HepG2 (cell line): ENCODE data around the gene TADA2A. TPM values are rescaled to one million over a fixed set of nuclear protein-coding genes. Genes with fewer than 3 reads are reported as not detected.

ENCODE experiments used
- ARHGAP35 ChIP-seq: sonication (generic); formaldehyde crosslinking; IDR thresholded peaks from 2 replicates; pipeline ENCODE4 v1.9.0; 2022; ENCODE audit warnings: mild to moderate bottlenecking, inconsistent platforms, moderate library complexity, missing genetic modification reagents, borderline replicate concordance
- HMGXB3 ChIP-seq: sonication (generic); formaldehyde crosslinking; IDR thresholded peaks from 2 replicates; pipeline ENCODE4 v1.4.0; 2020; ENCODE audit warnings: missing genetic modification reagents, borderline replicate concordance
- HNF1B ChIP-seq: sonication (generic); formaldehyde crosslinking; IDR thresholded peaks from 2 replicates; pipeline ENCODE4 v1.5.1; 2020; ENCODE audit warnings: mild to moderate bottlenecking, moderate library complexity, missing genetic modification reagents
- KLF6 ChIP-seq: IDR thresholded peaks from 2 replicates; pipeline ENCODE4 v1.8.0; 2016; ENCODE audit warnings: missing biosample characterization, missing genetic modification reagents
- NFE2 ChIP-seq: sonication (generic); formaldehyde crosslinking; IDR thresholded peaks from 2 replicates; pipeline ENCODE4 v1.4.0; 2020; ENCODE audit warnings: missing genetic modification reagents
- SRY ChIP-seq: sonication (generic); formaldehyde crosslinking; IDR thresholded peaks from 2 replicates; pipeline ENCODE4 v1.8.0; 2022; ENCODE audit warnings: mild to moderate bottlenecking, missing genetic modification reagents
- TBL1XR1 ChIP-seq: fragments of 150-350 bp; IDR thresholded peaks from 2 replicates; pipeline ENCODE4 v1.6.1; 2014; ENCODE audit warnings: borderline replicate concordance, low read length; ENCODE audit not compliant: partially characterized antibody
- TFAP4 ChIP-seq: sonication (generic); IDR thresholded peaks from 2 replicates; pipeline ENCODE4 v1.6.1; 2016; ENCODE audit warnings: low read depth, borderline replicate concordance
- YEATS2 ChIP-seq: sonication (generic); formaldehyde crosslinking; IDR thresholded peaks from 2 replicates; pipeline ENCODE4 v1.4.0; 2020; ENCODE audit warnings: missing genetic modification reagents, borderline replicate concordance
- ZKSCAN1 ChIP-seq: fragments of 150-350 bp; IDR thresholded peaks from 2 replicates; pipeline ENCODE4 v1.6.1; 2014; ENCODE audit warnings: low read length
- ZMYM4 ChIP-seq: sonication (generic); formaldehyde crosslinking; IDR thresholded peaks from 2 replicates; pipeline ENCODE4 v1.8.1; 2023; ENCODE audit warnings: mild to moderate bottlenecking, missing genetic modification reagents
- polyA plus RNA-seq, 8 experiments: library from polyadenylated mRNA; depleted of rRNA in 3 of 8; stranded (reverse) in 7 of 8; unstranded in 1 of 8; fragments of >200 nt; fragmentation: Illumina TruSeq in 4 of 8; extraction: Trizol in 4 of 8; gene quantifications; 2 replicates each; pipeline versions ENCODE4 v1.2.1 to v1.2.3, GENCODE V29; 2011 to 2016; ENCODE audit warnings: low read depth in 4 of 8, missing spikeins in 1 of 8, mixed read lengths in 1 of 8; ENCODE audit not compliant: insufficient read depth in 1 of 8
- total RNA-seq, 5 experiments: library from RNA; depleted of rRNA; stranded (reverse); fragments of >200 nt; fragmentation: Illumina TruSeq; extraction: Trizol; gene quantifications; 2 replicates each; pipeline ENCODE4 v1.2.3, GENCODE V29; 2016; ENCODE audit warnings: low read depth in 1 of 5
- TF ChIP-seq, protein P1 (sequence below): sonication (generic); formaldehyde crosslinking; IDR thresholded peaks from 2 replicates; pipeline ENCODE4 v1.4.0; 2020; ENCODE audit warnings: missing genetic modification reagents, borderline replicate concordance
- TF ChIP-seq, protein P2 (sequence below): fragments of 450-650 bp; IDR thresholded peaks from 2 replicates; pipeline ENCODE4 v1.6.1; 2016

The TADA2A gene
- total and polyA plus RNA-seq, 2 of the 13 experiments (the other 11 are each of a cell fraction or from before 2014, with no cell fraction given): 8.0 to 14.0 TPM

DNA sequence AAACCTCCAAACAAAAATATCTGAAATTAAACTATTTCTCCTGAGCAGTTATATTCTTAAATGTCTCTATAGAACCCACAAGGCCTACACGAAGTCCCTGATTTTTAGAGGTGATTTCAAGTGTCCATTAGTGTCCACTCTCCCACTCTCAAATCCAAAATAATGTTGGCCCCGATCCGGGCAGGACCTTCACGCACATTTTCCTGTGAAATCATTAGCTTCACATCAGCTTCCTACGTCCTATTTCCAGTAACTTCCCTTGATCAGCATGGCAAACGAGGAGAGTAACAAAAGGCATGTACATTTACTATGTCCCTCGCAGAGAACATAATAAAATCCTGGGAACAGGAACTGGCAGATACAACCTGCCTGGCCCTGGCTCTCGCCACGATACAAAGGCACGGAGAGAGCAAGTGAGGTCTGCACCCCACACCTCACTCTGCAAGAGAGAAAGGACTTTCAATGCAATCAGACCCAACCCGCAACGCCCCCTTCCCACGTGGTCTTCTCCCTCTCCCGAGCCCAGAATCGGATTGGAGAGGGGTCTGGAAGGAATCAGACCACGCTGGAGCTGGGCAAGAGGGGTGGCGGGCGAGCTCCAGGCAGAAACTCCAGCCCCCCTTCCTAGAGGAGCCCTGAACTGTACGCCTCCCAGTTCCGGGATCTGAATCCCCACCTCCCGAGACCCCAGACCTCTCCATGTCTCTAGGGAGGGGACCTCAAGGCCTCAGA is 48.4 kb upstream of the TADA2A start (continued):
- TF ChIP-seq, protein P1, sequence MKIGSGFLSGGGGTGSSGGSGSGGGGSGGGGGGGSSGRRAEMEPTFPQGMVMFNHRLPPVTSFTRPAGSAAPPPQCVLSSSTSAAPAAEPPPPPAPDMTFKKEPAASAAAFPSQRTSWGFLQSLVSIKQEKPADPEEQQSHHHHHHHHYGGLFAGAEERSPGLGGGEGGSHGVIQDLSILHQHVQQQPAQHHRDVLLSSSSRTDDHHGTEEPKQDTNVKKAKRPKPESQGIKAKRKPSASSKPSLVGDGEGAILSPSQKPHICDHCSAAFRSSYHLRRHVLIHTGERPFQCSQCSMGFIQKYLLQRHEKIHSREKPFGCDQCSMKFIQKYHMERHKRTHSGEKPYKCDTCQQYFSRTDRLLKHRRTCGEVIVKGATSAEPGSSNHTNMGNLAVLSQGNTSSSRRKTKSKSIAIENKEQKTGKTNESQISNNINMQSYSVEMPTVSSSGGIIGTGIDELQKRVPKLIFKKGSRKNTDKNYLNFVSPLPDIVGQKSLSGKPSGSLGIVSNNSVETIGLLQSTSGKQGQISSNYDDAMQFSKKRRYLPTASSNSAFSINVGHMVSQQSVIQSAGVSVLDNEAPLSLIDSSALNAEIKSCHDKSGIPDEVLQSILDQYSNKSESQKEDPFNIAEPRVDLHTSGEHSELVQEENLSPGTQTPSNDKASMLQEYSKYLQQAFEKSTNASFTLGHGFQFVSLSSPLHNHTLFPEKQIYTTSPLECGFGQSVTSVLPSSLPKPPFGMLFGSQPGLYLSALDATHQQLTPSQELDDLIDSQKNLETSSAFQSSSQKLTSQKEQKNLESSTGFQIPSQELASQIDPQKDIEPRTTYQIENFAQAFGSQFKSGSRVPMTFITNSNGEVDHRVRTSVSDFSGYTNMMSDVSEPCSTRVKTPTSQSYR: no peak
- TF ChIP-seq NFE2 (CRISPR knock-in tag) (no peak), HMGXB3 (CRISPR knock-in tag) (0 out of 2 replicates have a peak, but pooled peaks have one; percentile 47), ZMYM4 (CRISPR knock-in tag) (peak; percentile 44; the same call in 1 of the 2 replicates), ARHGAP35 (CRISPR knock-in tag) (0 out of 2 replicates have a peak, but pooled peaks have one; percentile 18), KLF6 (no peak), SRY (CRISPR knock-in tag) (peak; percentile 71), YEATS2 (no peak), ZKSCAN1 (no peak), HNF1B (CRISPR knock-in tag) (peak; percentile 49; the same call in 1 of the 2 replicates), TFAP4 (no peak), TBL1XR1 (no peak)
- TF ChIP-seq, protein P2, sequence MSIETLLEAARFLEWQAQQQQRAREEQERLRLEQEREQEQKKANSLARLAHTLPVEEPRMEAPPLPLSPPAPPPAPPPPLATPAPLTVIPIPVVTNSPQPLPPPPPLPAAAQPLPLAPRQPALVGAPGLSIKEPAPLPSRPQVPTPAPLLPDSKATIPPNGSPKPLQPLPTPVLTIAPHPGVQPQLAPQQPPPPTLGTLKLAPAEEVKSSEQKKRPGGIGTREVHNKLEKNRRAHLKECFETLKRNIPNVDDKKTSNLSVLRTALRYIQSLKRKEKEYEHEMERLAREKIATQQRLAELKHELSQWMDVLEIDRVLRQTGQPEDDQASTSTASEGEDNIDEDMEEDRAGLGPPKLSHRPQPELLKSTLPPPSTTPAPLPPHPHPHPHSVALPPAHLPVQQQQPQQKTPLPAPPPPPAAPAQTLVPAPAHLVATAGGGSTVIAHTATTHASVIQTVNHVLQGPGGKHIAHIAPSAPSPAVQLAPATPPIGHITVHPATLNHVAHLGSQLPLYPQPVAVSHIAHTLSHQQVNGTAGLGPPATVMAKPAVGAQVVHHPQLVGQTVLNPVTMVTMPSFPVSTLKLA: peak; percentile 69
